Smooth muscle cell (in vitro differentiated cells): Measurements from ENCODE around the gene SRBD1. TPM values are rescaled to one million over a fixed set of nuclear protein-coding genes. Genes with fewer than 3 reads are reported as not detected.
A peak's percentile ranks its signal among the peaks of the same experiment; 100 is the strongest.

Source experiments
- DNase-seq: peaks from one replicate; lab custom pipeline; 2025; ENCODE audit not compliant: unreplicated experiment; lab: John Stamatoyannopoulos, UW
- H2AFZ ChIP-seq: fragments of 200-600 bp; sonication (generic); 2 replicates; pipeline ENCODE4 v1.6.0; 2016; ENCODE audit warnings: antibody characterized with exemption, low read depth, mild to moderate bottlenecking
- H3F3A ChIP-seq: fragments of 200-600 bp; sonication (generic); 2 replicates; pipeline ENCODE4 v1.6.0; 2017; ENCODE audit warnings: antibody characterized with exemption, low read depth
- H3K27ac ChIP-seq: fragments of 200-600 bp; sonication (generic); 2 replicates; pipeline ENCODE4 v1.5.1; 2016; ENCODE audit warnings: low read depth, mild to moderate bottlenecking
- H3K27me3 ChIP-seq: fragments of 200-600 bp; sonication (generic); 2 replicates; pipeline ENCODE4 v1.6.1; 2016; ENCODE audit warnings: low read depth, mild to moderate bottlenecking
- H3K36me3 ChIP-seq: fragments of 200-600 bp; sonication (generic); 2 replicates; pipeline ENCODE4 v1.5.1; 2016; ENCODE audit warnings: low read depth
- H3K4me1 ChIP-seq: fragments of 200-600 bp; sonication (generic); 2 replicates; pipeline ENCODE4 v1.5.1; 2016; ENCODE audit warnings: low read depth
- H3K4me2 ChIP-seq: fragments of 200-600 bp; sonication (generic); 2 replicates; pipeline ENCODE4 v1.6.0; 2016; ENCODE audit warnings: mild to moderate bottlenecking
- H3K4me3 ChIP-seq: fragments of 200-600 bp; sonication (generic); 2 replicates; pipeline ENCODE4 v1.5.1; 2016; ENCODE audit warnings: mild to moderate bottlenecking
- H3K79me2 ChIP-seq: fragments of 200-600 bp; sonication (generic); 2 replicates; pipeline ENCODE4 v1.6.0; 2016; ENCODE audit warnings: low read depth, mild to moderate bottlenecking
- H3K9ac ChIP-seq: fragments of 200-600 bp; sonication (generic); 2 replicates; pipeline ENCODE4 v1.6.0; 2016; ENCODE audit warnings: low read depth
- H3K9me3 ChIP-seq: fragments of 200-600 bp; sonication (generic); replicated peaks from 2 replicates; pipeline ENCODE4 v1.5.1; 2016; ENCODE audit warnings: low read depth
- H4K20me1 ChIP-seq: fragments of 200-600 bp; sonication (generic); 2 replicates; pipeline ENCODE4 v1.6.0; 2016; ENCODE audit warnings: low read depth
- CTCF ChIP-seq: fragments of 200-600 bp; sonication (generic); IDR thresholded peaks from 2 replicates; pipeline ENCODE4 v1.5.1; 2017; ENCODE audit warnings: borderline replicate concordance, mild to moderate bottlenecking, antibody characterized with exemption; ENCODE audit not compliant: insufficient read depth, poor library complexity, severe bottlenecking
- WGBS: methylation state at CpG from one replicate; pipeline ENCODE4 v1.1.7; 2016; ENCODE audit warnings: low lambda C conversion rate; 5-methylcytosine and 5-hydroxymethylcytosine counted together
- polyA plus RNA-seq: library from polyadenylated mRNA; unstranded; fragments of >200 nt; fragmentation: Nextera tagmentation; extraction: Ambion mirVana; gene quantifications from 2 replicates; pipeline ENCODE4 v1.2.1, GENCODE V29; 2016
- total RNA-seq: library from RNA; depleted of rRNA; stranded (reverse); fragments of >200 nt; gene quantifications from 2 replicates; pipeline ENCODE4 v1.2.3, GENCODE V29; 2014

The SRBD1 gene
- total and polyA plus RNA-seq, 2 experiments from 2014 or later: 11.1 to 22.5 TPM

GRCh38 chr2:45567974-45568789, 42.9 kb downstream of the SRBD1 start:
- Histone ChIP-seq H2AFZ (peak overlapping the region; percentile 40), H3K4me2 (peak overlapping the region; percentile 3), H3K4me1 (no peaks in the 10 kb centered on the region), H3F3A (no peaks in the 10 kb centered on the region), H3K9me3 (no peaks in the 10 kb centered on the region), H4K20me1 (no peaks in the 10 kb centered on the region), H3K36me3 (peaks cover 2% of the 10 kb centered on the region), H3K27me3 (no peaks in the 10 kb centered on the region), H3K27ac (no peak overlapping the region), H3K4me3 (no peak overlapping the region), H3K9ac (no peak overlapping the region), H3K79me2 (no peaks in the 10 kb centered on the region)
- 26% methylated on average over 5 of the region's 5 CpGs for WGBS
- DNase-seq: no peak
- TF ChIP-seq CTCF: no peak

- no peak overlapping the region for H3K9ac ChIP-seq
- H3F3A ChIP-seq: no peaks in the 10 kb centered on the region
- 93% methylated on average over 7 of the region's 7 CpGs for WGBS
- no peak for DNase-seq
- H3K27me3 ChIP-seq: no peaks in the 10 kb centered on the region
- no peak overlapping the region for H3K27ac ChIP-seq
- H3K79me2 ChIP-seq: peaks cover 6% of the 10 kb centered on the region
- H2AFZ ChIP-seq: peak overlapping the region; percentile 40
- no peaks in the 10 kb centered on the region for H3K4me1 ChIP-seq
- H3K4me2 ChIP-seq: peak overlapping the region; percentile 3
- no peaks in the 10 kb centered on the region for H3K9me3 ChIP-seq
- no peaks in the 10 kb centered on the region for H3K36me3 ChIP-seq
- peaks cover 7% of the 10 kb centered on the region for H4K20me1 ChIP-seq
- no peak overlapping the region for H3K4me3 ChIP-seq
- TF ChIP-seq CTCF: no peak
Observed at GRCh38 chr2:45567288-45567963, 43.6 kb downstream of the SRBD1 start.

GRCh38 chr2:45559436-45559835, 51.6 kb downstream of the SRBD1 start:
- H3K9me3 ChIP-seq: no peaks in the 10 kb centered on the region
- H3K4me2 ChIP-seq: no peak overlapping the region
- no peak overlapping the region for H3K4me3 ChIP-seq
- no peaks in the 10 kb centered on the region for H3K27me3 ChIP-seq
- H4K20me1 ChIP-seq: peaks cover 9% of the 10 kb centered on the region
- no peak for TF ChIP-seq CTCF
- H3K79me2 ChIP-seq: peaks cover 8% of the 10 kb centered on the region
- WGBS: 100% methylated on average over 3 of the region's 3 CpGs
- no peak overlapping the region for H3K27ac ChIP-seq
- no peak overlapping the region for H3K9ac ChIP-seq
- H2AFZ ChIP-seq: no peak overlapping the region
- H3K4me1 ChIP-seq: no peaks in the 10 kb centered on the region
- no peaks in the 10 kb centered on the region for H3K36me3 ChIP-seq
- no peak for DNase-seq
- H3F3A ChIP-seq: no peaks in the 10 kb centered on the region
